Right lobe of liver (tissue), 6 donors: Measurements from ENCODE around the gene NR1I3. TPM values are rescaled to one million over a fixed set of nuclear protein-coding genes. Genes with fewer than 3 reads are reported as not detected.
A peak's percentile ranks its signal among the peaks of the same experiment; 100 is the strongest.

Experiments
- ATAC-seq, 4 donors: fragments of 200-7000 bp; cut with Tn5 transposase; one replicate each; pipeline ENCODE4 v1.9.1; 2020; ENCODE audit warnings: mild to moderate bottlenecking in 4 of 4, moderate library complexity in 4 of 4
- DNase-seq, 3 donors: peaks; one replicate each; pipeline ENCODE4 v3.0.0-alpha.2; 2020
- H3K27ac ChIP-seq, 3 donors: fragments of 200-600 bp; one replicate each; pipeline ENCODE4 v1.8.0; 2022
- H3K27me3 ChIP-seq, 2 donors: fragments of 200-600 bp; one replicate each; pipeline ENCODE4 v1.8.0; 2022
- H3K36me3 ChIP-seq, 4 donors: fragments of 200-600 bp; sonication (generic) in 1 of 4; one replicate each; pipeline versions ENCODE4 v1.5.1 to v1.8.0; 2017 to 2022; ENCODE audit warnings: control low read depth in 1 of 4
- H3K4me1 ChIP-seq, 4 donors: fragments of 200-600 bp; sonication (generic) in 1 of 4; one replicate each; pipeline versions ENCODE4 v1.5.1 to v1.8.0; 2017 to 2022; ENCODE audit warnings: control low read depth in 1 of 4
- H3K4me3 ChIP-seq, 3 donors: fragments of 200-600 bp; one replicate each; pipeline ENCODE4 v1.8.0; 2022
- H3K9me3 ChIP-seq, 4 donors: fragments of 200-600 bp; sonication (generic) in 1 of 4; one replicate each; pipeline versions ENCODE4 v1.5.1 to v1.8.0; 2017 to 2022; ENCODE audit warnings: control low read depth in 1 of 4
- CTCF ChIP-seq, 4 donors: fragments of 200-600 bp in 3 of 4; fragments of 450-650 bp in 1 of 4; IDR thresholded peaks; one replicate each; pipeline versions ENCODE4 v1.5.1 to v1.8.0; 2016 to 2022; ENCODE audit warnings: antibody characterized with exemption in 4 of 4, mild to moderate bottlenecking in 2 of 4
- POLR2A ChIP-seq: fragments of 450-650 bp; IDR thresholded peaks from one replicate; pipeline ENCODE4 v1.6.1; 2017; ENCODE audit warnings: antibody characterized with exemption, mild to moderate bottlenecking
- WGBS: methylation state at CpG from one replicate; pipeline ENCODE4 v1.1.6; 2018; ENCODE audit warnings: low coverage, low lambda C conversion rate; ENCODE audit not compliant: insufficient coverage; ENCODE audit errors: missing lambda C conversion rate; 5-methylcytosine and 5-hydroxymethylcytosine counted together
- intact Hi-C, 2 donors: fragments of 100-400 bp; cut with DNase I; formaldehyde crosslinking; loops; one replicate each; pipeline versions ENCODE4 v1.11.2 to v1.14.1; 2022
- microRNA-seq, 2 donors: library from miRNA; unstranded; fragments of <30 nt; microRNA quantifications; one replicate each; pipeline ENCODE4, GENCODE V29; 2019 to 2020
- total RNA-seq, 6 experiments: library from RNA; depleted of rRNA in 2 of 6; stranded (reverse); fragments of >200 nt in 2 of 6; fragmentation: NEBNext Ultra II Directional in 3 of 6; extraction: Animal tissue kit (Norgen Biotek cat#: 25700) in 3 of 6; gene quantifications; one replicate each; pipeline versions ENCODE4 v1.1.0 to v1.2.4, GENCODE V29; 2016 to 2023
- donor health status: DM: no; HTN: yes; CAD: no.
- donor health status: DM: no; HTN: no; CAD: no.
- donor health status: DM: no; HTN: no; CAD: no.
- donor health status: DM: no; HTN: yes; CAD: no.
- donor health status: DM: no; HTN: yes; CAD: no.

The NR1I3 gene
- total RNA-seq, 6 experiments from 2014 or later, result 24.1 to 169 (median 85.7) TPM

DNA sequence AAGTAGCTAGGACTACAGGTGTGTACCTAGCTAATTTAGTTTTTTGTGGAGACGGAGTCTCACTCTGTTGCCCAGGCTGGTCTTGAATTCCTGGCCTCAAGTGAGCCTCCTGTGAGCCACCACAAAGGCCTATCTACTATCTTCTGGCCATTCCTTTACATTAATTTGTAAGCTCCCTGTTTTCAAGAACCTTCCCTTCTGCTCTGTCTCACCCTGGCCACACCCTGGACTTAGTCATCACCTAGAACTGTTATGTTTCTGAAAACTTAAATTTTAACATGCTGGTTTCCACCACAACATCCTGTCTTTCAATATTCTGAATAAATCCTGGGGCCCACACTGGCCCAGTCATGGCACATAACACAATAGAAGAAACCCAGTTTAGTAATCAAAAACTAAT, 55.8 kb downstream of the NR1I3 start:
- H3K27ac ChIP-seq, result peak overlapping the region in 1 of 3 donors; percentile 47
- peak in 2 of 3 donors; percentile 5 to 8 for DNase-seq
- no peak for ATAC-seq
- H3K4me3 ChIP-seq, result no peak overlapping the region
- H3K4me1 ChIP-seq, result peaks cover 0 to 18% (median 2%) of the 10 kb centered on the region in 4 donors
- intact Hi-C loops, result no loop called here
- no peaks in the 10 kb centered on the region for H3K36me3 ChIP-seq
- H3K9me3 ChIP-seq, result no peaks in the 10 kb centered on the region
- no CpG with 5 or more reads among the region's 1 CpG for WGBS
- H3K27me3 ChIP-seq, result no peaks in the 10 kb centered on the region
- no peak for TF ChIP-seq CTCF (IDR thresholded peaks at IDR 0.05)
- no peak for TF ChIP-seq POLR2A

DNA sequence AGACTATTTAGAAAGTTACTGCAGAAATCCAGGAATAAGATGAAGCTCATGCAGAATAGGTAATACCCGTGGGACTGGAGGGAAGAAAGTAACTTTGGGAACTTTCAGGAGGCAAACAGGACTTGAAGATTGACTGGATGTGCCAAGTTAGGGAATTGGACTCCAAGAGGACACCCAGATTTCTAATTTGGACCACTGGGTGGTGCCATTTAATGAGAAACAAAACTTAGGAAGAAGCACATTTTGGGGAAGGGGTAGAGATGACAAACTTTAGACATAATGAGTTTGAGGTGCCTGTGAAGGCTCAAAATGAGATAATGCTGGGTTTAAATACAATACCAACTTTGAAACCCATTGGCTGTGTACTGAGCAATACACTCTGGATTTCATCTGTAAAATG, 57.4 kb downstream of the NR1I3 start:
- intact Hi-C loops, result no loop called here

GRCh38 chr1:161179698-161180097, 58.3 kb downstream of the NR1I3 start:
- WGBS, result 100% methylated on average over 3 of the region's 3 CpGs
- intact Hi-C loops, result no loop called here
- DNase-seq (peak in 1 of 3 donors; percentile 1), ATAC-seq (no peak)
- TF ChIP-seq POLR2A (no peak), CTCF (IDR thresholded peaks at IDR 0.05) (no peak)
- no peak overlapping the region for H3K4me3 ChIP-seq
- no peak overlapping the region for H3K27ac ChIP-seq
- no peaks in the 10 kb centered on the region for H3K9me3 ChIP-seq
- peaks cover 0 to 5% (median 1%) of the 10 kb centered on the region in 4 donors for H3K36me3 ChIP-seq
- H3K4me1 ChIP-seq, result peaks cover 0 to 18% (median 2%) of the 10 kb centered on the region in 4 donors
- no peaks in the 10 kb centered on the region for H3K27me3 ChIP-seq

More for the DNA sequence above, 57.4 kb downstream of the NR1I3 start:
- H3K27me3 ChIP-seq, result no peaks in the 10 kb centered on the region
- no peak for TF ChIP-seq POLR2A
- TF ChIP-seq CTCF (IDR thresholded peaks at IDR 0.05), result peak in 3 of 4 donors; percentile 21 to 40 (median 40)
- H3K27ac ChIP-seq, result no peak overlapping the region
- WGBS, result 36% methylated on average over 1 of the region's 1 CpG
- no peaks in the 10 kb centered on the region for H3K36me3 ChIP-seq
- no peaks in the 10 kb centered on the region for H3K9me3 ChIP-seq
- no peak overlapping the region for H3K4me3 ChIP-seq
- DNase-seq, result no peak
- H3K4me1 ChIP-seq, result peaks cover 0 to 18% (median 2%) of the 10 kb centered on the region in 4 donors
- no peak for ATAC-seq

Small RNA genes lying within 50 kb of the gene (microRNA-seq; reads per million reads assigned to microRNA genes)
- 0.58 to 1.9 reads per million in 2 donors for gene MIR5187

Other genes starting within 250 kb of the NR1I3 start
- gene F11R, start 217.1 kb downstream of the NR1I3 start, total RNA-seq, result 100 to 1,000 TPM in 1 of 6 experiments, 10 to 100 TPM in 5; 48.3 to 119 (median 65.3) TPM
- 10 to 100 TPM; 16.3 to 60.8 (median 28.3) TPM for gene TSTD1, start 199.2 kb downstream of the NR1I3 start, total RNA-seq
- 10 to 100 TPM; 25.5 to 34.3 (median 28.1) TPM for gene USF1, start 192.2 kb downstream of the NR1I3 start, total RNA-seq
- gene ARHGAP30, start 168.3 kb downstream of the NR1I3 start, total RNA-seq, result 1 to 10 TPM; 2.8 to 7.4 (median 3.6) TPM
- not detected for gene NECTIN4, start 148.6 kb downstream of the NR1I3 start, total RNA-seq
- 1 to 10 TPM; 1.4 to 6.8 (median 2.9) TPM for gene KLHDC9, start 139.8 kb downstream of the NR1I3 start, total RNA-seq
- gene PFDN2, start 120.2 kb downstream of the NR1I3 start, total RNA-seq, result 10 to 100 TPM; 16.6 to 37.5 (median 25.8) TPM
- 10 to 100 TPM; 36.9 to 67.8 (median 45.8) TPM for gene NIT1, start 120.1 kb downstream of the NR1I3 start, total RNA-seq
- 10 to 100 TPM; 13.8 to 22.0 (median 16.6) TPM for gene DEDD, start 105.5 kb downstream of the NR1I3 start, total RNA-seq
- 10 to 100 TPM; 24.6 to 37.7 (median 35.3) TPM for gene UFC1, start 84.2 kb downstream of the NR1I3 start, total RNA-seq
- gene USP21, start 78.7 kb downstream of the NR1I3 start, total RNA-seq, result 10 to 100 TPM in 1 of 6 experiments, 1 to 10 TPM in 5; 6.9 to 11.1 (median 8.8) TPM
- 10 to 100 TPM in 1 of 6 experiments, 1 to 10 TPM in 5; 7.6 to 14.3 (median 9.5) TPM for gene PPOX, start 71.8 kb downstream of the NR1I3 start, total RNA-seq
- 10 to 100 TPM; 10.9 to 21.1 (median 13.1) TPM for gene B4GALT3, start 60.7 kb downstream of the NR1I3 start, total RNA-seq
- 10 to 100 TPM in 1 of 6 experiments, 1 to 10 TPM in 3, under 1 TPM in 2; 0.29 to 11.0 (median 2.1) TPM for gene ADAMTS4, start 39.1 kb downstream of the NR1I3 start, total RNA-seq
- 100 to 1,000 TPM in 5 of 6 experiments, 10 to 100 TPM in 1; 91.1 to 157 (median 107) TPM for gene NDUFS2, start 35.8 kb downstream of the NR1I3 start, total RNA-seq
- gene FCER1G, start 22.9 kb downstream of the NR1I3 start, total RNA-seq, result 10 to 100 TPM; 11.5 to 54.0 (median 19.0) TPM
- over 10,000 TPM in 2 of 6 experiments, 1,000 to 10,000 TPM in 4; 3,802 to 16,527 (median 7,524) TPM for gene APOA2, start 14.6 kb downstream of the NR1I3 start, total RNA-seq
- 10 to 100 TPM in 3 of 6 experiments, 1 to 10 TPM in 3; 4.3 to 18.5 (median 8.1) TPM for gene TOMM40L, start 12.1 kb downstream of the NR1I3 start, total RNA-seq
- gene PCP4L1, start 20.5 kb upstream of the NR1I3 start, total RNA-seq, result 1 to 10 TPM; 1.3 to 6.0 (median 2.9) TPM
- gene MPZ, start 71.8 kb upstream of the NR1I3 start, total RNA-seq, result 10 to 100 TPM in 1 of 6 experiments, 1 to 10 TPM in 5; 2.1 to 14.3 (median 6.5) TPM
- 100 to 1,000 TPM; 167 to 282 (median 235) TPM for gene SDHC, start 76.2 kb upstream of the NR1I3 start, total RNA-seq
- not detected for gene CFAP126, start 129.7 kb upstream of the NR1I3 start, total RNA-seq